ENCODE data around the gene CARS1. TPM values are rescaled to one million over a fixed set of nuclear protein-coding genes. Genes with fewer than 3 reads are reported as not detected.

CARS1 gene
- total RNA-seq, 3 donors from 2014 or later: 40.9 to 61.0 (median 43.3) TPM

- Histone ChIP-seq H3K4me3 (no peak overlapping the region), H3K36me3 (ENCODE audit: low read depth) (peaks cover 28% of the 10 kb centered on the region), H3K4me1 (ENCODE audit: low read depth) (no peaks in the 10 kb centered on the region), H3K9me3 (no peaks in the 10 kb centered on the region)
- TF ChIP-seq CTCF (IDR thresholded peaks at IDR 0.05): no peak
- DNase-seq (no peak), ATAC-seq (no peak)
- intact Hi-C loops (cut with DNase I, micrococcal nuclease): no loop called here
These were observed 92.4 kb downstream of the CARS1 start for GRCh38 chr11:2964782-2965181.

- H3K4me1 ChIP-seq (ENCODE audit: low read depth): no peaks in the 10 kb centered on the region
- H3K4me3 ChIP-seq: no peak overlapping the region
- intact Hi-C loops (cut with DNase I, micrococcal nuclease): no loop called here
- no peak for ATAC-seq
- TF ChIP-seq CTCF (IDR thresholded peaks at IDR 0.05): no peak
- peaks cover 30% of the 10 kb centered on the region for H3K36me3 ChIP-seq (ENCODE audit: low read depth)
- no peak for DNase-seq
- H3K9me3 ChIP-seq: no peaks in the 10 kb centered on the region
These were observed 93.5 kb downstream of the CARS1 start for GRCh38 chr11:2963761-2964160.

GRCh38 chr11:2963112-2963754, 94.0 kb downstream of the CARS1 start:
- intact Hi-C loops (cut with DNase I, micrococcal nuclease): no loop called here
- no peak overlapping the region for H3K4me3 ChIP-seq
- H3K36me3 ChIP-seq (ENCODE audit: low read depth): peaks cover 30% of the 10 kb centered on the region
- no peaks in the 10 kb centered on the region for H3K4me1 ChIP-seq (ENCODE audit: low read depth)
- TF ChIP-seq CTCF (IDR thresholded peaks at IDR 0.05): no peak
- ATAC-seq: no peak
- H3K9me3 ChIP-seq: no peaks in the 10 kb centered on the region
- no peak for DNase-seq

- intact Hi-C loops (cut with DNase I, micrococcal nuclease): no loop called here
- Histone ChIP-seq H3K4me1 (ENCODE audit: low read depth) (no peaks in the 10 kb centered on the region), H3K36me3 (ENCODE audit: low read depth) (peaks cover 24% of the 10 kb centered on the region), H3K4me3 (no peak overlapping the region), H3K9me3 (no peaks in the 10 kb centered on the region)
- no peak for DNase-seq
- ATAC-seq: no peak
- no peak for TF ChIP-seq CTCF (IDR thresholded peaks at IDR 0.05)
These were observed 96.1 kb downstream of the CARS1 start for GRCh38 chr11:2961080-2961479.

GRCh38 chr11:2960139-2960538, 97.1 kb downstream of the CARS1 start:
- Histone ChIP-seq H3K9me3 (no peaks in the 10 kb centered on the region), H3K4me3 (no peak overlapping the region), H3K36me3 (ENCODE audit: low read depth) (peaks cover 21% of the 10 kb centered on the region), H3K4me1 (ENCODE audit: low read depth) (no peaks in the 10 kb centered on the region)
- no peak for DNase-seq
- no peak for ATAC-seq
- no peak for TF ChIP-seq CTCF (IDR thresholded peaks at IDR 0.05)
- intact Hi-C loops (cut with DNase I, micrococcal nuclease): no loop called here

- Histone ChIP-seq H3K9me3 (no peaks in the 10 kb centered on the region), H3K36me3 (ENCODE audit: low read depth) (peaks cover 9% of the 10 kb centered on the region), H3K4me1 (ENCODE audit: low read depth) (no peaks in the 10 kb centered on the region), H3K4me3 (no peak overlapping the region)
- DNase-seq (no peak), ATAC-seq (no peak)
- TF ChIP-seq CTCF (IDR thresholded peaks at IDR 0.05): no peak
- intact Hi-C loops (cut with DNase I, micrococcal nuclease): no loop called here
These were observed 99.0 kb downstream of the CARS1 start for GRCh38 chr11:2958251-2958650.

All from mucosa of descending colon (tissue), 3 donors.